Mammary epithelial cell (primary cell): ENCODE measurements around the gene CNKSR3.

ENCODE experiments used
- EZH2 ChIP-seq: IDR thresholded peaks from 2 replicates; pipeline ENCODE4 v1.6.1; 2012; ENCODE audit warnings: low read length, inconsistent platforms, borderline replicate concordance
- TF ChIP-seq, protein P1 (sequence below), 2 donors: IDR thresholded peaks in 1 of 2; conservative IDR thresholded peaks in 1 of 2; 2 replicates each; pipeline ENCODE4 v1.5.1; 2011 to 2012; ENCODE audit warnings: inconsistent platforms in 2 of 2, low read length in 2 of 2, mild to moderate bottlenecking in 2 of 2, control low read depth in 1 of 2, low read depth in 1 of 2; ENCODE audit not compliant: insufficient read depth in 1 of 2; ENCODE audit errors: extremely low read depth in 1 of 2

DNA sequence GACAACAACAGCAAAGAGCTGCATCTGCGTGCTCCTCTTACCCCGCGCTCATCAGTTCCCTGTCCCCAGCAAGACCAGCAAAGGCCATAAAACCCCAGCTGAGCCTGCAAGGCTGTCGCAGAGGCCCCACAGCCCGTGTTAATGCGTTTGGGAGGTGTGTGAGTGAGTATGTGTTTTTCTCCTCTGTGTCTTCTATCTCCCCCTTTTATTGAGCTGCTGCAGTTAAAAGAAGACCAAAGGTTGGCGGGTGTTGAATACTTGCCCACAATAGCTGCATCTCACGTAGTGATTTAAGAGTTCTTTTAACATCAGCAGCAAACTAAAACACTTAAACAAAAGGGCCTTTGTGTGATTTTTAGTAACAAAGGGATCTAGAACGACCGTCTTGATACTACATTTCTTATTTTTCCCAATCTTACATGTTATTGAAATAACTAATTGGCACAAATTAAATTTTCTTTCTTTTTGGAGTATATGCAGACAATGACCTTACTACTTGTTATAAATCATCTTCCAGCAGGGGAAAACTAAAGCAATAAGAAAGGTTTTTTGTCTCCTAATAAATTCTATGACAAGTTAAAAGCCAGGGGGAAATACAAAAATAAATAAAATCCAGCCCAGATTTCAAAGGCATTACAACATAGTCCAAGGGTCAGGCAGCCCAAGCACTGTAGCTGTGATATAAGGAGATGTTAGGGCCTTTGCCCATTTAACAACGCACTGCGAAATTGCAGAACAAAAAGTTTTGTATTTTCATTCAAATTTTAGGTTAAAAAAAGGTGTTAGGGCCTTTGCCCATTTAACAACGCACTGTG lies 27.2 kb upstream of the CNKSR3 start:
- TF ChIP-seq EZH2 = no peak
- TF ChIP-seq, protein P1, sequence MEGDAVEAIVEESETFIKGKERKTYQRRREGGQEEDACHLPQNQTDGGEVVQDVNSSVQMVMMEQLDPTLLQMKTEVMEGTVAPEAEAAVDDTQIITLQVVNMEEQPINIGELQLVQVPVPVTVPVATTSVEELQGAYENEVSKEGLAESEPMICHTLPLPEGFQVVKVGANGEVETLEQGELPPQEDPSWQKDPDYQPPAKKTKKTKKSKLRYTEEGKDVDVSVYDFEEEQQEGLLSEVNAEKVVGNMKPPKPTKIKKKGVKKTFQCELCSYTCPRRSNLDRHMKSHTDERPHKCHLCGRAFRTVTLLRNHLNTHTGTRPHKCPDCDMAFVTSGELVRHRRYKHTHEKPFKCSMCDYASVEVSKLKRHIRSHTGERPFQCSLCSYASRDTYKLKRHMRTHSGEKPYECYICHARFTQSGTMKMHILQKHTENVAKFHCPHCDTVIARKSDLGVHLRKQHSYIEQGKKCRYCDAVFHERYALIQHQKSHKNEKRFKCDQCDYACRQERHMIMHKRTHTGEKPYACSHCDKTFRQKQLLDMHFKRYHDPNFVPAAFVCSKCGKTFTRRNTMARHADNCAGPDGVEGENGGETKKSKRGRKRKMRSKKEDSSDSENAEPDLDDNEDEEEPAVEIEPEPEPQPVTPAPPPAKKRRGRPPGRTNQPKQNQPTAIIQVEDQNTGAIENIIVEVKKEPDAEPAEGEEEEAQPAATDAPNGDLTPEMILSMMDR (conservative IDR thresholded peaks at IDR 0.05 in 1 of 2, IDR thresholded peaks at IDR 0.05 in 1 of 2; ENCODE audit: extremely low read depth in 1 of 2, insufficient read depth in 1 of 2, low read depth in 1 of 2, low read length in 2 of 2) = no peak
